H1 (cell line): ENCODE data around the gene PC. TPM values are rescaled to one million over a fixed set of nuclear protein-coding genes. Genes with fewer than 3 reads are reported as not detected.

Experiments used
- CTCF ChIA-PET: fragments of 300-600 bp; sonication (Branson Sonifier 250); formaldehyde crosslinking; loops from one replicate; lab custom pipeline; 2021; ENCODE audit not compliant: partially characterized antibody; lab: Charles Lee
- POLR2A ChIA-PET: fragments of 300-600 bp; sonication (Branson Sonifier 250); formaldehyde crosslinking; loops from one replicate; lab custom pipeline; 2021; ENCODE audit warnings: inconsistent platforms; ENCODE audit not compliant: partially characterized antibody; lab: Charles Lee
- DNase-seq, 2 experiments: peaks; one replicate each; pipeline versions ENCODE4 v3.0.0 to v3.0.0-alpha.2; 2010 to 2022; ENCODE audit warnings: low spot score in 2 of 2, low read depth in 1 of 2, mixed read lengths in 1 of 2
- FAIRE-seq: peaks from 2 replicates; lab custom pipeline; 2011; peaks lifted over from hg19 to GRCh38; lab: Jason Lieb, UNC
- H2AFZ ChIP-seq: 2 replicates; pipeline ENCODE4 v1.8.1; 2012; ENCODE audit warnings: low read length, inconsistent platforms
- H2AK5ac ChIP-seq: 2 replicates; pipeline ENCODE4 v1.6.1; 2013; ENCODE audit warnings: low read depth, low read length
- H2BK120ac ChIP-seq: replicated peaks from 2 replicates; pipeline ENCODE3; 2013; ENCODE audit warnings: low read depth, low read length, inconsistent platforms
- H2BK12ac ChIP-seq: 2 replicates; pipeline ENCODE4 v1.6.1; 2013; ENCODE audit warnings: low read depth, low read length
- H2BK15ac ChIP-seq: 2 replicates; pipeline ENCODE4 v1.6.1; 2013; ENCODE audit warnings: low read length
- H2BK20ac ChIP-seq: 2 replicates; pipeline ENCODE4 v1.6.1; 2013; ENCODE audit warnings: low read length
- H2BK5ac ChIP-seq: 2 replicates; pipeline ENCODE4 v1.6.1; 2013; ENCODE audit warnings: low read depth, low read length
- H3K14ac ChIP-seq: 2 replicates; pipeline ENCODE4 v1.6.1; 2013; ENCODE audit warnings: inconsistent platforms; ENCODE audit not compliant: insufficient read length
- H3K18ac ChIP-seq: 2 replicates; pipeline ENCODE4 v1.6.1; 2013; ENCODE audit warnings: low read length; ENCODE audit errors: extremely low read depth
- H3K23ac ChIP-seq: 2 replicates; pipeline ENCODE4 v1.6.1; 2013; ENCODE audit warnings: inconsistent platforms; ENCODE audit not compliant: insufficient read length
- H3K23me2 ChIP-seq: 2 replicates; pipeline ENCODE4 v1.6.1; 2013; ENCODE audit warnings: low read depth, low read length
- H3K27ac ChIP-seq: 2 replicates; pipeline ENCODE4 v1.6.1; 2011; ENCODE audit warnings: low read depth, low read length, inconsistent platforms
- H3K27me3 ChIP-seq, 4 experiments: replicated peaks in 1 of 4; 1 replicate in 1 of 4; 2 replicates in 3 of 4; pipeline versions ENCODE4 v1.6.1 to v1.8.1; 2011 to 2013; ENCODE audit warnings: low read length in 3 of 4, mild to moderate bottlenecking in 3 of 4, inconsistent platforms in 2 of 4, mixed read lengths in 2 of 4, moderate library complexity in 1 of 4; ENCODE audit not compliant: control insufficient read depth in 3 of 4, insufficient read depth in 3 of 4; ENCODE audit errors: extremely low read depth in 1 of 4
- H3K36me3 ChIP-seq, 4 experiments: 2 replicates each; pipeline versions ENCODE4 v1.6.1 to v1.8.1; 2011 to 2013; ENCODE audit warnings: mild to moderate bottlenecking in 4 of 4, low read length in 3 of 4, moderate library complexity in 2 of 4, control low read depth in 1 of 4, inconsistent platforms in 1 of 4; ENCODE audit not compliant: insufficient read depth in 4 of 4, control insufficient read depth in 2 of 4
- H3K4ac ChIP-seq: replicated peaks from 2 replicates; pipeline ENCODE3; 2013; ENCODE audit warnings: low read length, low read depth, mixed read lengths, inconsistent platforms; ENCODE audit not compliant: insufficient read length
- H3K4me1 ChIP-seq, 4 experiments: replicated peaks in 1 of 4; 1 replicate in 1 of 4; 2 replicates in 3 of 4; pipeline versions ENCODE4 v1.6.1 to v1.8.1; 2011 to 2013; ENCODE audit warnings: low read length in 3 of 4, inconsistent platforms in 2 of 4, mixed read lengths in 1 of 4; ENCODE audit not compliant: insufficient read depth in 4 of 4, control insufficient read depth in 3 of 4
- H3K4me2 ChIP-seq, 2 experiments: 2 replicates each; pipeline versions ENCODE4 v1.6.1 to v1.8.1; 2011 to 2013; ENCODE audit warnings: low read depth in 2 of 2, low read length in 2 of 2, control low read depth in 1 of 2, inconsistent platforms in 1 of 2, mild to moderate bottlenecking in 1 of 2; ENCODE audit not compliant: insufficient read depth in 1 of 2
- H3K4me3 ChIP-seq, 4 experiments: fragments of 200-600, 300-600 bp in 1 of 4; sonication (generic), shearing (Covaris generic), sonication (Bioruptor Twin) in 1 of 4; 2 replicates each; pipeline versions ENCODE4 v1.5.1 to v1.8.1; 2011 to 2016; ENCODE audit warnings: low read length in 4 of 4, low read depth in 3 of 4, control low read depth in 2 of 4, inconsistent platforms in 2 of 4, mild to moderate bottlenecking in 2 of 4, mixed read lengths in 1 of 4, moderate library complexity in 1 of 4; ENCODE audit not compliant: insufficient read depth in 2 of 4; ENCODE audit errors: extremely low read depth in 1 of 4
- H3K56ac ChIP-seq: replicated peaks from 2 replicates; pipeline ENCODE3; 2013; ENCODE audit warnings: low read depth, mild to moderate bottlenecking, mixed read lengths, low read length, inconsistent platforms; ENCODE audit not compliant: insufficient read length
- H3K79me1 ChIP-seq: 2 replicates; pipeline ENCODE4 v1.6.1; 2013; ENCODE audit warnings: low read depth, low read length, control low read depth
- H3K79me2 ChIP-seq, 2 experiments: 2 replicates each; pipeline versions ENCODE4 v1.6.1 to v1.8.1; 2012 to 2013; ENCODE audit warnings: low read length in 2 of 2, mild to moderate bottlenecking in 2 of 2, inconsistent platforms in 1 of 2; ENCODE audit not compliant: insufficient read depth in 2 of 2, control insufficient read depth in 1 of 2
- H3K9ac ChIP-seq, 4 experiments: replicated peaks in 1 of 4; 1 replicate in 1 of 4; 2 replicates in 3 of 4; pipeline versions ENCODE4 v1.6.1 to v1.8.1; 2011 to 2013; ENCODE audit warnings: low read depth in 3 of 4, low read length in 3 of 4, control low read depth in 2 of 4, mild to moderate bottlenecking in 2 of 4, moderate library complexity in 2 of 4, inconsistent platforms in 1 of 4; ENCODE audit errors: extremely low read depth in 1 of 4
- H3K9me3 ChIP-seq, 2 experiments: 2 replicates each; pipeline versions ENCODE4 v1.6.1 to v1.8.1; 2012 to 2013; ENCODE audit warnings: mild to moderate bottlenecking in 2 of 2, moderate library complexity in 2 of 2, control low read depth in 1 of 2, inconsistent platforms in 1 of 2, low read depth in 1 of 2, low read length in 1 of 2, mixed read lengths in 1 of 2; ENCODE audit not compliant: insufficient read depth in 2 of 2
- H4K20me1 ChIP-seq, 2 experiments: replicated peaks in 1 of 2; 2 replicates each; pipeline versions ENCODE3 to v1.8.1; 2011 to 2013; ENCODE audit warnings: inconsistent platforms in 2 of 2, low read length in 2 of 2, mild to moderate bottlenecking in 1 of 2; ENCODE audit not compliant: insufficient read depth in 2 of 2, control insufficient read depth in 1 of 2
- H4K5ac ChIP-seq: 2 replicates; pipeline ENCODE4 v1.6.1; 2013; ENCODE audit warnings: low read length, low read depth, mixed read lengths, inconsistent platforms; ENCODE audit not compliant: insufficient read length
- H4K8ac ChIP-seq: 2 replicates; pipeline ENCODE4 v1.8.0; 2013; ENCODE audit warnings: mild to moderate bottlenecking, moderate library complexity, low read length, inconsistent platforms; ENCODE audit not compliant: insufficient read depth; ENCODE audit errors: extremely low read depth
- H4K91ac ChIP-seq: replicated peaks from 2 replicates; pipeline ENCODE3; 2013; ENCODE audit warnings: low read length, mixed read lengths, inconsistent platforms; ENCODE audit not compliant: insufficient read length
- ASH2L ChIP-seq: fragments of 200-600, 300-600 bp; sonication (generic); IDR thresholded peaks from one replicate; pipeline ENCODE4 v1.7.1; 2017; ENCODE audit warnings: low read length
- ATF3 ChIP-seq: IDR thresholded peaks from 2 replicates; pipeline ENCODE4 v1.6.1; 2011; ENCODE audit warnings: low read depth, mild to moderate bottlenecking, low read length; ENCODE audit not compliant: insufficient read depth
- RXRA ChIP-seq: IDR thresholded peaks from 2 replicates; pipeline ENCODE4 v1.6.1; 2011; ENCODE audit warnings: low read depth, mild to moderate bottlenecking, low read length, moderate library complexity; ENCODE audit not compliant: insufficient read depth
- SRF ChIP-seq: IDR thresholded peaks from 2 replicates; pipeline ENCODE4 v1.6.1; 2011; ENCODE audit warnings: mild to moderate bottlenecking, low read depth, low read length, moderate library complexity
- WGBS, 2 experiments: shearing (Covaris generic) in 1 of 2; methylation state at CpG; one replicate each; pipeline versions ENCODE4 v1.1.6 to v1.1.7; 2013 to 2015; ENCODE audit warnings: low lambda C conversion rate in 2 of 2, mixed read lengths in 2 of 2, inconsistent platforms in 1 of 2, low coverage in 1 of 2, missing lambda C conversion rate in 1 of 2; ENCODE audit not compliant: insufficient replicate concordance in 2 of 2, insufficient coverage in 1 of 2, insufficient read length in 1 of 2; ENCODE audit errors: extremely low coverage in 1 of 2, missing lambda C conversion rate in 1 of 2; 5-methylcytosine and 5-hydroxymethylcytosine counted together
- polyA plus RNA-seq, 7 experiments: library from polyadenylated mRNA; depleted of rRNA in 3 of 7; stranded (reverse) in 5 of 7; unstranded in 2 of 7; fragments of >200 nt in 5 of 7; fragments of 200-250 nt in 2 of 7; gene quantifications; 1 replicate in 5 of 7; 2 replicates in 1 of 7; 4 replicates in 1 of 7; pipeline versions ENCODE4 v1.2.1 to v1.2.3, GENCODE V29; 2011 to 2013; ENCODE audit warnings: missing spikeins in 2 of 7, mixed read lengths in 2 of 7
- total RNA-seq: library from RNA; stranded (reverse); fragmentation: NEBNext Ultra II Directional; extraction: Animal tissue kit (Norgen Biotek cat#: 25700); gene quantifications from 2 replicates; pipeline ENCODE4 v1.2.1, GENCODE V29; 2021
- TF ChIP-seq, protein P1 (sequence below): IDR thresholded peaks from 2 replicates; pipeline ENCODE4 v1.6.1; 2012; ENCODE audit warnings: inconsistent platforms

PC gene
- total and polyA plus RNA-seq, 2 of the 8 experiments (the other 6 are each of a cell fraction or from before 2014, with no cell fraction given), result 11.5 to 27.5 TPM

GRCh38 chr11:66918741-66919140 lies 39.4 kb downstream of the PC start:
- no peak overlapping the region for H4K91ac ChIP-seq
- ChIA-PET POLR2A (interaction anchor here (1.1 kb wide), 1 partner anchor 14 kb away, joined by 3 read pairs; no protein-coding TSS in a partner anchor), CTCF (interaction anchor here (0.9 to 5.7 kb wide), 3 partner anchors 12 to 51 kb away, joined by 4 to 27 read pairs (median 5); no protein-coding TSS in a partner anchor)
- H3K4ac ChIP-seq, result no peak overlapping the region
- H4K20me1 ChIP-seq, result no peaks in the 10 kb centered on the region
- H3K23me2 ChIP-seq, result no peaks in the 10 kb centered on the region
- H2AK5ac ChIP-seq, result no peak overlapping the region
- H3K36me3 ChIP-seq, result no peaks in the 10 kb centered on the region
- no peak overlapping the region for H3K18ac ChIP-seq
- H2BK120ac ChIP-seq, result no peak overlapping the region
- H3K79me1 ChIP-seq, result no peaks in the 10 kb centered on the region; the same call in 1 of the 2 replicates
- no peak overlapping the region for H2BK5ac ChIP-seq
- no peak overlapping the region for H3K4me3 ChIP-seq
- H3K4me1 ChIP-seq, result peaks cover 0 to 10% (median 4%) of the 10 kb centered on the region in 4 experiments; a peak in 6 of 7 replicates
- no peaks in the 10 kb centered on the region for H3K27me3 ChIP-seq
- no peak overlapping the region for H3K27ac ChIP-seq
- no peaks in the 10 kb centered on the region for H3K9me3 ChIP-seq
- H3K14ac ChIP-seq, result no peak overlapping the region
- WGBS, 2 experiments, result 98% methylated on average over 3 of the region's 3 CpGs; no CpG with 5 or more reads in 1 of the 2 experiments
- no peak overlapping the region for H2BK12ac ChIP-seq
- no peak overlapping the region for H3K9ac ChIP-seq
- H3K4me2 ChIP-seq, result no peak overlapping the region
- H2BK15ac ChIP-seq, result no peak overlapping the region
- DNase-seq, result no peak
- H2BK20ac ChIP-seq, result no peak overlapping the region
- no peak overlapping the region for H3K23ac ChIP-seq
- H4K5ac ChIP-seq, result no peak overlapping the region
- no peaks in the 10 kb centered on the region for H3K79me2 ChIP-seq
- FAIRE-seq, result no peak
- no peak overlapping the region for H4K8ac ChIP-seq
- H2AFZ ChIP-seq, result no peak overlapping the region
- H3K56ac ChIP-seq, result no peak overlapping the region
- TF ChIP-seq RXRA, result no peak
- TF ChIP-seq ATF3, result no peak
- TF ChIP-seq, protein P1, sequence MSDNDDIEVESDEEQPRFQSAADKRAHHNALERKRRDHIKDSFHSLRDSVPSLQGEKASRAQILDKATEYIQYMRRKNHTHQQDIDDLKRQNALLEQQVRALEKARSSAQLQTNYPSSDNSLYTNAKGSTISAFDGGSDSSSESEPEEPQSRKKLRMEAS, result no peak
- TF ChIP-seq SRF, result no peak
- TF ChIP-seq ASH2L, result no peak
